ENCODE data around the gene STPG3. TPM values are rescaled to one million over a fixed set of nuclear protein-coding genes. Genes with fewer than 3 reads are reported as not detected.

Gene STPG3
- total and polyA plus RNA-seq, 2 experiments from 2014 or later, result not detected

DNA sequence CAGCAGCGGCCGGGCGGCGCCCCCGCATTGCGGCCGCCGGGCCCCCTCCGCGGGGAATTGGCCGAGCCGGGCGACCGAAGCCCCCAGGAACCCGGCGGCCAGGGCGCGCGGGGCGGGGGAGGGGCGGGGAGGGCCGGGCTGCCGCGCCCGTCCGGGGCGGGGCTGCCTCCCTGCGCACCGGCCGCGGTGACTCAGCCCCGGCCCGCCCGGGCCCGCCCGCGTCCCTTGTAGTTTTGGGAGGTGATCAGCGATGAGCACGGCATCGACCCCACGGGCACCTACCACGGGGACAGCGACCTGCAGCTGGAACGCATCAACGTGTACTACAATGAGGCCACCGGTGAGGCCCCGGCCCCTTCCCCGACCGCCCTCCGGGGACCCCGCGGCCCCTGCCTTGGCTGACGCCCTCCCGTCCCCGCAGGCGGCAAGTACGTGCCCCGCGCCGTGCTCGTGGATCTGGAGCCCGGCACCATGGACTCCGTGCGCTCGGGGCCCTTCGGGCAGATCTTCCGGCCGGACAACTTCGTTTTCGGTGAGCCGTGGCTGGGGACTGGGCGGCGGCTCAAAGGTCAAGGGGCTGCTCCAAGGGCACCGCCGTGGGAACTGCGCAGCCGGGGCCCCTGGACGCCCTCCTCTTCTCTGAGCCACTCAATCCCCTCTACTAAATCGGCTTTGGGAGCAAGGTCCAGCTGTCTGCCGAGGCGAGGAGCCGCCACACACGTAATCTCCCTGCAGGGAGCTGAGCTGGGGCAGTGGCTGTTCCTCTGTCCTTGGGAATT, 9.4 kb upstream of the STPG3 start:
- Histone ChIP-seq H3F3A (replicated peaks; ENCODE audit: low read depth) (0 out of 2 replicates have a peak, but pooled peaks cover 29% of the 10 kb centered on the region), H3K27me3 (ENCODE audit: insufficient read depth) (no peaks in the 10 kb centered on the region), H3K4me2 (peak overlapping the region; percentile 90), H3K36me3 (ENCODE audit: insufficient read depth) (no peaks in the 10 kb centered on the region), H3K9me2 (ENCODE audit: insufficient read depth) (no peaks in the 10 kb centered on the region), H3K4me1 (ENCODE audit: insufficient read depth) (peaks cover 27% of the 10 kb centered on the region; the same call in 1 of the 2 replicates), H3K4me3 (peak overlapping the region; percentile 89), H4K20me1 (replicated peaks; ENCODE audit: insufficient read depth) (peaks cover 16% of the 10 kb centered on the region), H3K27ac (ENCODE audit: low read depth) (no peak overlapping the region; the same call in 1 of the 2 replicates), H3K79me2 (replicated peaks; ENCODE audit: insufficient read depth) (peaks cover 29% of the 10 kb centered on the region), H2AFZ (no peak overlapping the region)
- peaks cover 31% of the 10 kb centered on the region for H3K36me3 Mint-ChIP-seq (ENCODE audit: low read depth)
- TF ChIP-seq ZNF331 (CRISPR knock-in tag; IDR thresholded peaks at IDR 0.05; ENCODE audit: low read depth) (no peak), CREB1 (CRISPR knock-in tag; IDR thresholded peaks at IDR 0.05; ENCODE audit: low read depth) (no peak), EZH2phosphoT487 (IDR thresholded peaks at IDR 0.05; ENCODE audit: unreplicated experiment) (no peak), EZH2 (IDR thresholded peaks at IDR 0.05; ENCODE audit: low read depth, unreplicated experiment) (no peak), JUNB (IDR thresholded peaks at IDR 0.05; ENCODE audit: unreplicated experiment) (no peak), ETS1 (IDR thresholded peaks at IDR 0.05) (no peak), STAT1 (IDR thresholded peaks at IDR 0.05; ENCODE audit: unreplicated experiment) (no peak), CTCF (conservative IDR thresholded peaks at IDR 0.05; ENCODE audit: low read depth in 2 of 2) (no peak)
- TF ChIP-seq, protein P1, sequence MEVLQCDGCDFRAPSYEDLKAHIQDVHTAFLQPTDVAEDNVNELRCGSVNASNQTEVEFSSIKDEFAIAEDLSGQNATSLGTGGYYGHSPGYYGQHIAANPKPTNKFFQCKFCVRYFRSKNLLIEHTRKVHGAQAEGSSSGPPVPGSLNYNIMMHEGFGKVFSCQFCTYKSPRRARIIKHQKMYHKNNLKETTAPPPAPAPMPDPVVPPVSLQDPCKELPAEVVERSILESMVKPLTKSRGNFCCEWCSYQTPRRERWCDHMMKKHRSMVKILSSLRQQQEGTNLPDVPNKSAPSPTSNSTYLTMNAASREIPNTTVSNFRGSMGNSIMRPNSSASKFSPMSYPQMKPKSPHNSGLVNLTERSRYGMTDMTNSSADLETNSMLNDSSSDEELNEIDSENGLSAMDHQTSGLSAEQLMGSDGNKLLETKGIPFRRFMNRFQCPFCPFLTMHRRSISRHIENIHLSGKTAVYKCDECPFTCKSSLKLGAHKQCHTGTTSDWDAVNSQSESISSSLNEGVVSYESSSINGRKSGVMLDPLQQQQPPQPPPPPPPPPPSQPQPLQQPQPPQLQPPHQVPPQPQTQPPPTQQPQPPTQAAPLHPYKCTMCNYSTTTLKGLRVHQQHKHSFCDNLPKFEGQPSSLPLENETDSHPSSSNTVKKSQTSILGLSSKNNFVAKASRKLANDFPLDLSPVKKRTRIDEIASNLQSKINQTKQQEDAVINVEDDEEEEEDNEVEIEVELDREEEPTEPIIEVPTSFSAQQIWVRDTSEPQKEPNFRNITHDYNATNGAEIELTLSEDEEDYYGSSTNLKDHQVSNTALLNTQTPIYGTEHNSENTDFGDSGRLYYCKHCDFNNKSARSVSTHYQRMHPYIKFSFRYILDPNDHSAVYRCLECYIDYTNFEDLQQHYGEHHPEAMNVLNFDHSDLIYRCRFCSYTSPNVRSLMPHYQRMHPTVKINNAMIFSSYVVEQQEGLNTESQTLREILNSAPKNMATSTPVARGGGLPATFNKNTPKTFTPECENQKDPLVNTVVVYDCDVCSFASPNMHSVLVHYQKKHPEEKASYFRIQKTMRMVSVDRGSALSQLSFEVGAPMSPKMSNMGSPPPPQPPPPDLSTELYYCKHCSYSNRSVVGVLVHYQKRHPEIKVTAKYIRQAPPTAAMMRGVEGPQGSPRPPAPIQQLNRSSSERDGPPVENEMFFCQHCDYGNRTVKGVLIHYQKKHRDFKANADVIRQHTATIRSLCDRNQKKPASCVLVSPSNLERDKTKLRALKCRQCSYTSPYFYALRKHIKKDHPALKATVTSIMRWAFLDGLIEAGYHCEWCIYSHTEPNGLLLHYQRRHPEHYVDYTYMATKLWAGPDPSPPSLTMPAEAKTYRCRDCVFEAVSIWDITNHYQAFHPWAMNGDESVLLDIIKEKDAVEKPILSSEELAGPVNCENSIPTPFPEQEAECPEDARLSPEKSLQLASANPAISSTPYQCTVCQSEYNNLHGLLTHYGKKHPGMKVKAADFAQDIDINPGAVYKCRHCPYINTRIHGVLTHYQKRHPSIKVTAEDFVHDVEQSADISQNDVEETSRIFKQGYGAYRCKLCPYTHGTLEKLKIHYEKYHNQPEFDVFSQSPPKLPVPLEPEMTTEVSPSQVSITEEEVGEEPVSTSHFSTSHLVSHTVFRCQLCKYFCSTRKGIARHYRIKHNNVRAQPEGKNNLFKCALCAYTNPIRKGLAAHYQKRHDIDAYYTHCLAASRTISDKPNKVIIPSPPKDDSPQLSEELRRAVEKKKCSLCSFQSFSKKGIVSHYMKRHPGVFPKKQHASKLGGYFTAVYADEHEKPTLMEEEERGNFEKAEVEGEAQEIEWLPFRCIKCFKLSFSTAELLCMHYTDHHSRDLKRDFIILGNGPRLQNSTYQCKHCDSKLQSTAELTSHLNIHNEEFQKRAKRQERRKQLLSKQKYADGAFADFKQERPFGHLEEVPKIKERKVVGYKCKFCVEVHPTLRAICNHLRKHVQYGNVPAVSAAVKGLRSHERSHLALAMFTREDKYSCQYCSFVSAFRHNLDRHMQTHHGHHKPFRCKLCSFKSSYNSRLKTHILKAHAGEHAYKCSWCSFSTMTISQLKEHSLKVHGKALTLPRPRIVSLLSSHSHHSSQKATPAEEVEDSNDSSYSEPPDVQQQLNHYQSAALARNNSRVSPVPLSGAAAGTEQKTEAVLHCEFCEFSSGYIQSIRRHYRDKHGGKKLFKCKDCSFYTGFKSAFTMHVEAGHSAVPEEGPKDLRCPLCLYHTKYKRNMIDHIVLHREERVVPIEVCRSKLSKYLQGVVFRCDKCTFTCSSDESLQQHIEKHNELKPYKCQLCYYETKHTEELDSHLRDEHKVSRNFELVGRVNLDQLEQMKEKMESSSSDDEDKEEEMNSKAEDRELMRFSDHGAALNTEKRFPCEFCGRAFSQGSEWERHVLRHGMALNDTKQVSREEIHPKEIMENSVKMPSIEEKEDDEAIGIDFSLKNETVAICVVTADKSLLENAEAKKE (CRISPR knock-in tag; IDR thresholded peaks at IDR 0.05), result no peak
- ATAC-seq, result no peak
- DNase-seq (ENCODE audit: low spot score), result no peak
- H3K4me1 Mint-ChIP-seq, result peaks cover 39% of the 10 kb centered on the region
- peaks cover 29% of the 10 kb centered on the region for H3K27me3 Mint-ChIP-seq (ENCODE audit: insufficient read depth, low read depth, poor library complexity)
- peak overlapping the region; percentile 86 for H3K4me3 Mint-ChIP-seq
- peak overlapping the region; percentile 72; the same call in 1 of the 2 replicates for H3K27ac Mint-ChIP-seq
- no peaks in the 10 kb centered on the region for H3K9me3 Mint-ChIP-seq

Data from GM23338 (cell line).